ENCODE measurements around the gene ULK1. TPM values are rescaled to one million over a fixed set of nuclear protein-coding genes. Genes with fewer than 3 reads are reported as not detected.

ULK1 gene
- total RNA-seq, 1 donor from 2014 or later = 57.4 TPM

DNA sequence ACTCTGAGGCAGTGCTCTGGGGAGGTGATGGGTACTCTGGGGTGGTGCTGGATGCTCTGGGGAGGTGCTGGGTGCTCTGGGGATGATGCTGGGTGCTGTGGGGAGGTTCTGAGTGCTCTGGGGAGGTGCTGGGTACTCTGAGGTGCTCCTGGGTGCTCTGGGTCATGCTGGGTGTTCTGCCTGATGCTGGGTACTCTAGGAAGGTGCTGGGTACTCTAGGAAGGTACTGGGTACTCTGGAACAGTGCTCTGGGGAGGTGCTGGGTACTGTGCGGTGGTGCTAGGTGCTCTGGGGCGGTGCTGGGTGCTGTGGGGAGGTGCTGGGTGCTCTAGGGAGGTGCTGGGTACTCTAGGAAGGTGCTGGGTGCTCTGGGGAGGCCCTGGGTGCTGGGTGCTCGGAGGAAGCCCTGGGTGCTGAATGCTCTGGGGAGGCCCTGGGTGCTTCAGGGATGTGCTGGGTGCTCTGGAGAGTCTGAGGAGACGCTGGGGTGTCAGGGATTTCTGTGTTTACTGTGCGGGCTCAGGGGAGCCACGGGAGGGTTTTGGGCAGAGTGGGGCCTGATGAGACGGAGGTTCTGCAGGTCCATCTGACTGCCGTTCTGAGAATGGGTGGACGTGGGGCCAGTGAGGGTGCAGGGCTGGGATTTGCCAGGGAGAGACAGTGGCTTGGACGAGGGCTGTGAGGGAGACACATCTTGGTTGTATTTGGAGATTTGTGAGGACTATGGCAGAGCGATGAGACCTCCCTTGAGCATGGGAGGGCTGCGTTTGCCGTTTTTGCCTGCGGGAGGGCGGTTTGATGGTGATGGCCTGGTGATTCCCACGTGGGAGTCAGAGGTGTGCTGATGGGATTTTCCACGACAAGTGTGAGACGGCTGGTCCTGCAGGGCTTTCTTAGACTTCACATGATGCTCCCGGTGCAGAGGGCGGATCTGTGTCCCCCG is 36.2 kb upstream of the ULK1 start:
- no peak overlapping the region for H3K27ac ChIP-seq (replicated peaks)
- H3K4me1 ChIP-seq = peaks cover 8% of the 10 kb centered on the region
- DNase-seq = no peak
- H3K9me3 ChIP-seq (replicated peaks) = no peaks in the 10 kb centered on the region
- intact Hi-C loops (cut with micrococcal nuclease) = no loop called here
- TF ChIP-seq, protein P1, sequence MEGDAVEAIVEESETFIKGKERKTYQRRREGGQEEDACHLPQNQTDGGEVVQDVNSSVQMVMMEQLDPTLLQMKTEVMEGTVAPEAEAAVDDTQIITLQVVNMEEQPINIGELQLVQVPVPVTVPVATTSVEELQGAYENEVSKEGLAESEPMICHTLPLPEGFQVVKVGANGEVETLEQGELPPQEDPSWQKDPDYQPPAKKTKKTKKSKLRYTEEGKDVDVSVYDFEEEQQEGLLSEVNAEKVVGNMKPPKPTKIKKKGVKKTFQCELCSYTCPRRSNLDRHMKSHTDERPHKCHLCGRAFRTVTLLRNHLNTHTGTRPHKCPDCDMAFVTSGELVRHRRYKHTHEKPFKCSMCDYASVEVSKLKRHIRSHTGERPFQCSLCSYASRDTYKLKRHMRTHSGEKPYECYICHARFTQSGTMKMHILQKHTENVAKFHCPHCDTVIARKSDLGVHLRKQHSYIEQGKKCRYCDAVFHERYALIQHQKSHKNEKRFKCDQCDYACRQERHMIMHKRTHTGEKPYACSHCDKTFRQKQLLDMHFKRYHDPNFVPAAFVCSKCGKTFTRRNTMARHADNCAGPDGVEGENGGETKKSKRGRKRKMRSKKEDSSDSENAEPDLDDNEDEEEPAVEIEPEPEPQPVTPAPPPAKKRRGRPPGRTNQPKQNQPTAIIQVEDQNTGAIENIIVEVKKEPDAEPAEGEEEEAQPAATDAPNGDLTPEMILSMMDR (IDR thresholded peaks at IDR 0.05; ENCODE audit: borderline replicate concordance) = no peak
- peaks cover 68% of the 10 kb centered on the region for H3K27me3 ChIP-seq (ENCODE audit: low read depth)
- no peak overlapping the region for H3K4me3 ChIP-seq
- H3K36me3 ChIP-seq = no peaks in the 10 kb centered on the region

DNA sequence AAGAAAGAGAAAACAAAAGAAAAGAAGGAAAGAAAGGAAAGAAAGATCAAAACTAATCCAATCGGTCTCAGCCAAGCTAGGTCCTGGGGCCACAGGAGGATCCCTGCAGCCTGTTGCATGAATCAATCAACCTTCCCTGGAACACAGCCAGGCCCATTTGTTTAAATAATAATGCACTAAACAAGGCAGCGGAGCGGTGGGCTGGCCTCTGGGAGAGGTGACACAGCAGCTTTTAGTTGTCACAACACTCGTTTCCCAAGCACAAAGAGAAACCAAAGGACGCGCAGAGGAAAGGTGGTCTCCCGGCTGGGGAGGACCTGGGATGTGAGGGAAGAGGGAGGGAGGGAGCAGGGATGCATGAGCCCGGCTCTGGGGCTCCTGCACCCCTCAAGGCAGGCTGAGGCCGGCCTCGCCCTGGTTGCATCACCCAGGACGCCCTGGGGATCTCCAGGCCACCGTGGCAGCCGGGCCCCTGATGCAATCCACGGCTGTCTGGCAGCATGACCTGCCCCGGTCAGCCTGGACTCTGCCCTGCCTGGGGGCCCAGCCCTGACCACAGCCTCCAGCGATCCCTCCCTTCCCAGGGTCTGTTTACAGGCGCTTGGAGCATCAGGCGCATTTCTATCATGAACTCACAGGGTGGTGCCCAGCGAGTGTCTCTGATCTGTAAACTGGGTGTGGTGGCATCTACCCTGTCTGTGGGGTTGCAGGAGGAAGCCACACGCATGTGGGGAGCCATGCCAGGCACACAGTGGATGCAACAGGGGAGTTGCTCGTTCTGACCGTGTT is 33.8 kb upstream of the ULK1 start:
- intact Hi-C loops (cut with micrococcal nuclease) = no loop called here
- Histone ChIP-seq H3K9me3 (replicated peaks) (no peaks in the 10 kb centered on the region), H3K4me1 (peaks cover 8% of the 10 kb centered on the region), H3K27ac (replicated peaks) (peak overlapping the region; percentile 27), H3K4me3 (peak overlapping the region; percentile 50), H3K36me3 (no peaks in the 10 kb centered on the region), H3K27me3 (ENCODE audit: low read depth) (peaks cover 53% of the 10 kb centered on the region)
- peak; percentile 41 for DNase-seq
- TF ChIP-seq, protein P1 (IDR thresholded peaks at IDR 0.05; ENCODE audit: borderline replicate concordance) = no peak

DNA sequence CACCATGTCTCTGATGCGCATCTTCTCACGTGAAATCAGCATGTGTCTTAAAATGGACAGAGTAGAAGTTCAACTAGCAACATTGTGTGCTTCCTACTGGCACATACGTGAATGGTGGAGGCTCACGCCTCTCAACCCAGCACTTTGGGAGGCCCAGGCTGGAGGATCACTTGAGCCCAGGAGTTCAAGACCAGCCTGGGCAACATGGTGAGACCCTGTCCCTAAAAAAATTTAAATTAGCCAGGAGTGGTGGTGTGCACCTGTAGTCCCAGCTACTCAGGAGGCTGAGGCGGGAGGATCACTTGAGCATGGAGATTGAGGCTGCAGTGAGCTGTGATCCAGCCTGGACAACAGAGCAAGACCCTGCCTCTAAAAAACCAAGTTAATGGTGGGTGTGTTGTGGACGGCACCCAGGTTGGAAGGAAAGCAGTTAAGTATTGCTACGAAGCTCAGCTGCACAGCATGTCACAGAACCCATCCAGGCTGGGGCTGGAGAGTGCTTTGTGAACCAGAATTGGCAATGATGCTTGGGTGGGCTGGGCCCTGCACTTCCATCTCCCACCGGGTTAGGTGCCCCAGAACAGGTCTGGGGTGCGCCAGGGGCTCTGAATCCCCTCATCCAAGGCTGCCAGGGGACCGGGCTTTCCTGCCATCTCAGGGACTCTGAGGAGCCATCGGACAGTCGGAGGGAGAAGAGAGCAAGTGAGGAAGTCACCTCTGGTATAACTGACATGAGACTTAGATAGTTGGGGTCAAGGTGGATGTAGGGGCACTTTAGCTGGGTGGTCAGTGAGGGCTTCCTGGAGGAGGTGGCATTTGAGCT is 33.0 kb upstream of the ULK1 start:
- H3K4me3 ChIP-seq = no peak overlapping the region
- H3K9me3 ChIP-seq (replicated peaks) = no peaks in the 10 kb centered on the region
- H3K36me3 ChIP-seq = no peaks in the 10 kb centered on the region
- intact Hi-C loops (cut with micrococcal nuclease) = no loop called here
- no peak for DNase-seq
- peaks cover 8% of the 10 kb centered on the region for H3K4me1 ChIP-seq
- peaks cover 44% of the 10 kb centered on the region for H3K27me3 ChIP-seq (ENCODE audit: low read depth)
- no peak overlapping the region for H3K27ac ChIP-seq (replicated peaks)
- TF ChIP-seq, protein P1 (IDR thresholded peaks at IDR 0.05; ENCODE audit: borderline replicate concordance) = no peak

DNA sequence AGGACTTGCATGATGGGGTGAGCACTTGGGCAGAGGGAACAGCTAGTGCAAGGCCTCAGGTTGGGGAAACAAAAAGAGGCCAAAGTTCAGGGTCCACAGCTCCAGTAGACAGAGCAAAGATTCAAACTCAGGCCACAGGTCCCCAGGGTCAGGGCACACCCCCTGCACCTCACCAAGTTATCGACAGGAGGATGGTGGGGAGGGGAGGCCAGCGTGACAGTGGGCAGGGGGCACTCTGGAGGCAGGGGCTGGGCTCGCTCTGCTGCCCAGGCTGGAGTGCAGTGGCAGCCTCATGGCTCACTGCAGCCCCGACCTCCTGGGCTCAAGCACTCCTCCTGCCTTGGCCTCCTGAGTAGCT is 32.4 kb upstream of the ULK1 start:
- no peaks in the 10 kb centered on the region for H3K36me3 ChIP-seq
- H3K27me3 ChIP-seq (ENCODE audit: low read depth) = peaks cover 39% of the 10 kb centered on the region
- no peaks in the 10 kb centered on the region for H3K9me3 ChIP-seq (replicated peaks)
- TF ChIP-seq, protein P1 (IDR thresholded peaks at IDR 0.05; ENCODE audit: borderline replicate concordance) = no peak
- H3K27ac ChIP-seq (replicated peaks) = no peak overlapping the region
- H3K4me3 ChIP-seq = no peak overlapping the region
- DNase-seq = no peak
- intact Hi-C loops (cut with micrococcal nuclease) = no loop called here
- peaks cover 8% of the 10 kb centered on the region for H3K4me1 ChIP-seq

DNA sequence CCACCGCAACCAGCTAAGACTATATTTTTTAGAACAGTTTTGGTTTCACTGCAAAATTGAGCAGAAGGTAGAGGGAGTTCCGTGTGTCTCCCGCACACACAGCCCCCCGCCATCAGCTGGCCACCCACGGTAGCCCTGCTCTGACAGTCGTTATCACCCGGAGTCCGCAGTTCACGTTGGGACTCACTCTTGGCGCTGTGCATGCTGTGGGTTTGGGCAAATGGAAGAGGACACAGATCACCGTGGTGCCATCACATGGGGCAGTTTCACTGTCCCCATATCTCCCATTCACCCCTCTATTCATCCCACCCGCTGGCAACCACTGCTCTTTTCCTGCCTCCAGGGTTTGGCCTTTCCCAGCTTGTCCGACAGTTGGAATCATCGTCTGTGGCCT is 31.8 kb upstream of the ULK1 start:
- Histone ChIP-seq H3K4me1 (peaks cover 8% of the 10 kb centered on the region), H3K4me3 (no peak overlapping the region), H3K27ac (replicated peaks) (no peak overlapping the region), H3K9me3 (replicated peaks) (no peaks in the 10 kb centered on the region), H3K36me3 (no peaks in the 10 kb centered on the region), H3K27me3 (ENCODE audit: low read depth) (peaks cover 33% of the 10 kb centered on the region)
- TF ChIP-seq, protein P1 (IDR thresholded peaks at IDR 0.05; ENCODE audit: borderline replicate concordance) = no peak
- DNase-seq = no peak
- intact Hi-C loops (cut with micrococcal nuclease) = no loop called here

Measured in left ventricle myocardium inferior (tissue), 1 donor.